Stimulated activated naive CD8-positive, alpha-beta T cell treated with anti-CD3 and anti-CD28 coated beads, Interleukin-15, Interleukin-2, amounts not matched to agents 100 ng/mL and 50 ng/mL, for 24 hours (primary cell): ENCODE data around the gene MAGI2.

Source experiments
- H3K27ac Mint-ChIP-seq: one replicate; pipeline ENCODE4 v1.8.0; 2021; ENCODE audit warnings: mild to moderate bottlenecking, mixed read lengths
- H3K27me3 Mint-ChIP-seq: one replicate; pipeline ENCODE4 v1.8.0; 2021; ENCODE audit warnings: mixed read lengths
- H3K36me3 Mint-ChIP-seq: one replicate; pipeline ENCODE4 v1.8.0; 2021; ENCODE audit warnings: low read depth, mixed read lengths
- H3K4me1 Mint-ChIP-seq: one replicate; pipeline ENCODE4 v1.8.0; 2021; ENCODE audit warnings: low read depth, mixed read lengths
- H3K4me3 Mint-ChIP-seq: one replicate; pipeline ENCODE4 v1.8.0; 2021; ENCODE audit warnings: mild to moderate bottlenecking, mixed read lengths
- H3K9me3 Mint-ChIP-seq: one replicate; pipeline ENCODE4 v1.8.0; 2021; ENCODE audit warnings: mixed read lengths

The MAGI2 gene

DNA sequence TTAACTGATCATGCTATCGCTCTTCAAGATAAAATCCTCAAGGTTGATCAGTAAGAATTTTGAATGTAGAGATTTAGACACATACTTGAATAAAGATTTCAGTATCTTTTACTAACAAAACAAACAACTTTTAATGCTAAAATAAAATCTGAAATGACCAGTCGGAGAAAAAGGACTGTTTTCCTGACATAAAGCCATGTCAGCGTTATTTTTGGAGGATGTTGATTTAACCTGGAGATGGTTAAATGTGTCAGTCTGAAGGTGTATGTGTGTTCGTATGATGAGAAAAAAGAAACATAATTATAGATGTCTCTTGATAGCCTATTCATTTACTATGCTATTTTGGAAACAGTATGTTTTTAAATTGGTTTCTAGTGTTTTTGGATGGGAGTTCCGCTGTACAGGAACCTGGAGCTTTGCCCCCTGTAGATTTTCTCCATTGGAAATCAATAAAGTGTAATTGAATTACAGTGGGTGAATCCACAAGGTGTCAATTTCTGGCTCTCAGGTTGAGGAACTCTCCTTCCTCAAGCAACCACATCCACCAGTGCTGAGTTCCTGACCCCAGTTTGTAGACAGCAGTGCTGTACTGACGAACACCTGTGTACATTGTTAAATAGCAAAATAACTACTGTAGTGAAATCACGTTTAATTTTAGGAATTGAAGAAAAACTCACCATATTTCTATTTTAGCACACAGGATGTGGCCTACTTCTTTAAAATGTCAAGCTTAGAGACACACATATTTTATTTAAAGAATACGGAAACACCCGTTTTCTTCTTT lies 670.1 kb downstream of the MAGI2 start:
- H3K9me3 Mint-ChIP-seq = peaks cover 4% of the 10 kb centered on the region
- no peak overlapping the region for H3K4me3 Mint-ChIP-seq
- no peaks in the 10 kb centered on the region for H3K36me3 Mint-ChIP-seq
- H3K27ac Mint-ChIP-seq = no peak overlapping the region
- no peaks in the 10 kb centered on the region for H3K4me1 Mint-ChIP-seq
- H3K27me3 Mint-ChIP-seq = no peaks in the 10 kb centered on the region

DNA sequence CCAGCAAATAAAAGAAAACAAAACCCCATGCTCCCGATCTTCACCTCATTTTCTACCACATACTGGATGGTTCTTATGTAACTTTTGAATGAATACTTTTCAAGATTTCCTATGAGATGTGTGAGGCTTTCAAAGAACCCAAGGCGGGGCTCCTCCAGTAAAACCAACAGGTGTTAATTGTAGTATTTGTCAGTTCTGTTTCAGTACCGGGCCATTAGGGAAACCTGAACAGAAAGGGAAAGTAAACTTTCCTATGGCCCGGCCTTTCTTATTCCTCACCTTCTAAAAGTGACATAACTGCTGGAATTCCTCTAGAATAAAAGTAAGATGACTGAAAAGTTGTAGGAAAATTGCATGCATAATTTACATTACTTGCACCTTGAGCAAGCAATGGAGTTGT lies 672.9 kb downstream of the MAGI2 start:
- H3K36me3 Mint-ChIP-seq = no peaks in the 10 kb centered on the region
- no peak overlapping the region for H3K27ac Mint-ChIP-seq
- no peaks in the 10 kb centered on the region for H3K4me1 Mint-ChIP-seq
- no peak overlapping the region for H3K4me3 Mint-ChIP-seq
- H3K27me3 Mint-ChIP-seq = no peaks in the 10 kb centered on the region
- H3K9me3 Mint-ChIP-seq = peaks cover 4% of the 10 kb centered on the region

DNA sequence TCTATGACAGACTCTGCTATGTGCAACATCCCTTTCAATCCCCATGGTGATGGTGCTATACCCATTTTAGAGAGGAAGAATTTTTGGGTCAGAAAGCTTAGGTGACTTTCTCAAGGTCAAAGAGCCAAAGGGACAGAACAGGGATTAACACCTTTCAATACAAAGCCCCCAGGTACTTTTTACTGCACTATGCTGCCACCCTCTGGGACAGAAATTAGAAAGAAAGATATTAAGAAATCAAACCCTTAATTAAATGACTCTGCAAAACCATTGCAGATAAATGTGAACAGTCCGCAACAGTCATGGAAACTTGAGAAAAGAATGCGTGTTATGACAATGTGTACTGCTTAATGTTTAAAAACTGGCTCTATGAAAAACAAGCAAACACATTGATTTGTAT lies 673.7 kb downstream of the MAGI2 start:
- Mint-ChIP-seq H3K4me1 (no peaks in the 10 kb centered on the region), H3K36me3 (no peaks in the 10 kb centered on the region), H3K27me3 (no peaks in the 10 kb centered on the region), H3K27ac (no peak overlapping the region), H3K4me3 (no peak overlapping the region), H3K9me3 (peaks cover 4% of the 10 kb centered on the region)

DNA sequence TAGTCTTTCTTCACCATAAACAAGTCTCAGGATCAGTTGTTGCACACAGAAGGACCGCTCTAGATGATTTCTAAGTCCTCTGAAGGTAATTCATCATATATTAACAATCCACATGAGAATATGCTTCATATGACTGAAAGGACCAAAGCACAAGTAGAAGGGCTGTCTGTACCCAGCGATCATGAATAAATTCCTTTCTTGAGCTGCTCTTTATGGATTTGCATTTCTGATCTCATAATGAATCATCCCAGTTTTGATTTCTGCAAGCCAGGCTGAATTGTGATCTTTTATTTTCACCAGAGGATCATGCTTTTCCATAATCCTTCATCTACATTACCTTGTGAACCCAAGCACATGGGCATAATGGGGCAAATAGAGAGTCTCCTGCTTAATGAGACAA lies 675.6 kb downstream of the MAGI2 start:
- Mint-ChIP-seq H3K36me3 (no peaks in the 10 kb centered on the region), H3K4me3 (no peak overlapping the region), H3K4me1 (no peaks in the 10 kb centered on the region), H3K9me3 (peaks cover 4% of the 10 kb centered on the region), H3K27ac (no peak overlapping the region), H3K27me3 (no peaks in the 10 kb centered on the region)

DNA sequence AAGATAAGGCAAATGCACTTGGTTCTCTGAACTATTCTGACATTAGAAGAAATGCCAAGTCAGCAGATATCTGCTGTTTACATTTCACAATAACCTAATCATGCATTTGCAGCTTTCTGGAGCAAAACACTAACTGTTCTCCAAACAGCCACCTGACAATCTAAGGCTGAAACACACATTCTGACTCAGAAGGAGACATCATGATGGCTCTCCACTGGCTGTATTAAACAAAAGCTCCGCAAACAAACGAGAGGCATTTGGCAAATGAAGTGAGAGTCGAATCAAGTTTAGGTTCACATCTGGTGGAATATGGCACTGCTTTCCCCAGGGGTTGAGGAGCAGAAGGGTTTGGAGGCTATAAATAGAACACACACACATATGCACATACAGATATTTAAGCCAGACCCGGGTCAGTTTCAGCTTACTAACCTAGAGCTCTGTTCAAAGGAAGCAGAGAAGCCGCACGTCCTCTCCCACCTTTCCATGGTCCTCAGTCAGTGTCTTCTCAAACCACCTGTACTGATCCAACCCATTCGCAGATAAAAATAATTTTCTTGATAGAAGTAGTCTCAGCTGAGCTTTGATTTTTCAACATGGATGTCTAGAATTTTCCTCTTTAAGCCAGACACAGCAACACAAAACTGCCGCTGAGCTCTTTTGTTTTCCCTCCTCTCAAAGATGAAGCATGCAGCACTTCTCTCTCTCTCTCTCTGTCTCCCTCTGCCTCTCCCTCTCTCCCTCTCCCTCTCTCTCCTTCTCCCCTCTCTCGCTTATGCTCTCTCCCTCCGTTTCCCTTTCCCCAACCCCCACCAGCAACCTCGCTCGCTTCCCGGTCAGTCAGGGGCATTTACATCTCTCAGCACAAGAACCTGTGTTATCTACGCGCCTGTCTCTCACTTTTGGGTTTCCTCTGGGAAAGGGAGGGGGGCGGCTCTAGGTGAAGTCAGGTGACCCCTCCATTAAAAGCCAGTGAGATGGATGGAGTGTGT lies 682.8 kb downstream of the MAGI2 start:
- no peaks in the 10 kb centered on the region for H3K4me1 Mint-ChIP-seq
- no peaks in the 10 kb centered on the region for H3K36me3 Mint-ChIP-seq
- no peaks in the 10 kb centered on the region for H3K9me3 Mint-ChIP-seq
- no peak overlapping the region for H3K4me3 Mint-ChIP-seq
- H3K27ac Mint-ChIP-seq = no peak overlapping the region
- H3K27me3 Mint-ChIP-seq = peaks cover 16% of the 10 kb centered on the region

DNA sequence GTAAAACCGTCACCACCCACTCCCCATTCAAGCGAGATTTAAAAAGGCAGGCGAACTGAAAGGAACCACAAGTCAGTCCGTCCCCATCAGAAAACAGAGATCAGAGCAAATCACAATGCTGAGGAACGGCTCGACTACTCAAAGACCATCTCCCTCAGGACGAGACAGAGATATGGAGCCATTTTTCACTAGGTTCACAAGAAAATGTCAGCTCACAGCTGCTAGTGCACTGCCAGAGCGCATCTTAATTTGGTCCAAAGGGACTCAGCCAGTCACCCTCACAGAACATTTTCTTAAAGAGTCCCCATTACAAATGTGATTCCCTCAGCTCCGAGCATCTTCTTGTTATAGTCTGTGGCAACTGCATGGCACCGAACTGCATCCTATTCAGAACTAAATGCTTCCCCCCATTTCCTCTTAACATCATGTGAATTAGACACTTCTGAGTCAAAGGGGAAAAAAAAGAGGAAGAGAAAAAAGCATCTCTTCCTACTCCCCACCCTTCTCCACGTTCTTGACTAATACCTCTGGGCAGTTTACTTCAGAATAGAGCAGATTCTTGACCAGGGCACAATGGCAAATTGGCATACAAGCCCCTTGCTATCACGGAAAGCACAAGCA lies 683.9 kb downstream of the MAGI2 start:
- Mint-ChIP-seq H3K27ac (no peak overlapping the region), H3K4me1 (no peaks in the 10 kb centered on the region), H3K27me3 (peaks cover 16% of the 10 kb centered on the region), H3K4me3 (no peak overlapping the region), H3K36me3 (no peaks in the 10 kb centered on the region), H3K9me3 (no peaks in the 10 kb centered on the region)

DNA sequence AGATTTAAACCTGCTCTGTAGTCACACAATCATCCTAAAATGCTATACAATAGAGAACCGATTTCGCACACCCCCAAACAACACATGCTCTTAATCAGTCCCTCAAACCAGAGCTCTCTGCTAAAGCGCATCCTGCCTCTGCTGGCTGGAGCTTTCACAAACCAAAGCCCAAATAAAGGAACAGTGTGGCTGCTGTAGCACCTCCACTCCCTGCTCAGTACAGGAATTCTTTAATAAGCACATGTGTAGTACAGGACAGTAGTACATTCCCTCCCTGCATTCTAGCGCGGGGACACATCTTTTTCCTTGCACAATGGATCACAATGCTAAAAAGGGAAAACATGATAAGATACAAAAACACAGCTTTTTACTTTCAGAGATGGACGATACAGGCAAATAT lies 684.6 kb downstream of the MAGI2 start:
- Mint-ChIP-seq H3K9me3 (no peaks in the 10 kb centered on the region), H3K27ac (no peak overlapping the region), H3K36me3 (no peaks in the 10 kb centered on the region), H3K27me3 (peaks cover 16% of the 10 kb centered on the region), H3K4me3 (no peak overlapping the region), H3K4me1 (no peaks in the 10 kb centered on the region)

DNA sequence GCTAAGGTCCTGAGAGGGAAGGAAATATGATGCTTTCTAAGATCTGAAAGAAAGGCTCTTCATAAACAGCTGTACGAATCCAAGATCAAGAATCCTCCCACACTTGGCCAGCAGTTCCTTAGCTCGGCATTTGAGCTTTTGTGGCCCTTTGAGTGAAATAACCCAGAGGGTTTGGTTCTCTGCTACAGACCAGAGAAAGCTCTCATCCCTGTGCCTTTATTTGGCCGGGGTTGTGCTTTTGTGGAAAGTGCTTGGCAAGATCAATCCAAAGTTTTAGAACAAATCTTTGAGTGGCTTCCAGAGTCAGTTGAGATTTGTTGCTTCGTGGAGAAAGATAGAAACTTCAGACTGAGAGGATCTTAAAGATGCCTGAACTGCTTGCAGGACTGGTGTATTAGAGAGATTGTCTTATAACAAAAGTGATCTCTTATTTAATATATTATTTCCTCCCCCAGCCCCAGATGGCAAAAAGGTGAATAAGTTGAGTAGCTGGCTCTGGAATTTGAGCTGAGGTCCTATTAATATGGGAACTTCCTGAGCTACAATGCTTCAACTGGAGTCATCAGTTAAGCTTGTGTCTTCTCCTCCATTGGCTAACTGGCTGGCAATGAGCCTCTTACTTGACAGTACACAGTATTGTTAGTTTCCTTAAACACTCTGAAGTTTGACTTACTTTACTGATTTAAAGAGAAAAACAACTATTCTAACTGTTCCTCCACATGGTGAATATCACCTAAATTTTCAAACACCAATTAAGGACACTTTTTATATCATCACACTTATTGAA lies 687.3 kb downstream of the MAGI2 start:
- no peak overlapping the region for H3K27ac Mint-ChIP-seq
- H3K4me1 Mint-ChIP-seq = no peaks in the 10 kb centered on the region
- H3K27me3 Mint-ChIP-seq = peaks cover 8% of the 10 kb centered on the region
- H3K4me3 Mint-ChIP-seq = no peak overlapping the region
- no peaks in the 10 kb centered on the region for H3K36me3 Mint-ChIP-seq
- no peaks in the 10 kb centered on the region for H3K9me3 Mint-ChIP-seq

DNA sequence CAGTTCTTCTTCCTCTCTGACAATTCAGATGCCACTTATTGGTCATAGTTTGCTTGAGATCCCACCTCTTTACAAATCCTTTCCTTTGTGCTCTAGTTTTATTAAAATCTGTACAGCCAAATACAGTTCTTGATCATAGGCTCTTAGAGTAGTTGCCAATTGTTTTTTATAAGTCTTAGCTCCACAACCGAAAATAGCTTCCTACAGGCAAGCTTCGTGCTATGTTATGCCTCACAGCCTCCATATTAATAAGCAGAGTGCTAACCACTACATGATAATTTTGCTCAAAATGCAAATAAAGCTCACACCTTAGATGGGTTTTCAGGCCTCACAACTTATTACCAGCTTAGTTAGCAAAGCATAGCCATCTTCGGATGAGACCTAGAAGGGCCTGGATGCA lies 688.9 kb downstream of the MAGI2 start:
- no peaks in the 10 kb centered on the region for H3K9me3 Mint-ChIP-seq
- H3K27ac Mint-ChIP-seq = no peak overlapping the region
- no peaks in the 10 kb centered on the region for H3K4me1 Mint-ChIP-seq
- no peaks in the 10 kb centered on the region for H3K27me3 Mint-ChIP-seq
- no peak overlapping the region for H3K4me3 Mint-ChIP-seq
- no peaks in the 10 kb centered on the region for H3K36me3 Mint-ChIP-seq

DNA sequence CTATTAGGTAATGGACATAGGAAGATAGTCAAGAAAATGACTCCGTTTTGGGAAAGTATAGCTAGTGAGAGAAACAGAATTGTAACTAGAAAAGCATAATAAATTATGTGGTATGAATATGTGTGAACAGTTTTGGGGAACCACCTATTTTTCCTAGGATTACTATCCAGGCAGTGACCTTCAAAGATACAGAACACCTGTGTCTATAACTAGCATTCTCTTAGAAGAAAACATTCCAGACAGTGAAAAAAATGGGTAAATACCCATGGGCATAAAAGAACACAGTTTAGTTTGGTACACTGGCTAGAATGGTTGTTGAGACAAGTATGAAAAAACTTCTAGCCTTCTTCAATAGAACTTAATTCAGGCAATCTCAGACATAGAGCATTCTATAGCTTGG lies 690.8 kb downstream of the MAGI2 start:
- no peaks in the 10 kb centered on the region for H3K4me1 Mint-ChIP-seq
- H3K9me3 Mint-ChIP-seq = peaks cover 2% of the 10 kb centered on the region
- H3K27me3 Mint-ChIP-seq = no peaks in the 10 kb centered on the region
- H3K36me3 Mint-ChIP-seq = no peaks in the 10 kb centered on the region
- no peak overlapping the region for H3K27ac Mint-ChIP-seq
- H3K4me3 Mint-ChIP-seq = no peak overlapping the region

DNA sequence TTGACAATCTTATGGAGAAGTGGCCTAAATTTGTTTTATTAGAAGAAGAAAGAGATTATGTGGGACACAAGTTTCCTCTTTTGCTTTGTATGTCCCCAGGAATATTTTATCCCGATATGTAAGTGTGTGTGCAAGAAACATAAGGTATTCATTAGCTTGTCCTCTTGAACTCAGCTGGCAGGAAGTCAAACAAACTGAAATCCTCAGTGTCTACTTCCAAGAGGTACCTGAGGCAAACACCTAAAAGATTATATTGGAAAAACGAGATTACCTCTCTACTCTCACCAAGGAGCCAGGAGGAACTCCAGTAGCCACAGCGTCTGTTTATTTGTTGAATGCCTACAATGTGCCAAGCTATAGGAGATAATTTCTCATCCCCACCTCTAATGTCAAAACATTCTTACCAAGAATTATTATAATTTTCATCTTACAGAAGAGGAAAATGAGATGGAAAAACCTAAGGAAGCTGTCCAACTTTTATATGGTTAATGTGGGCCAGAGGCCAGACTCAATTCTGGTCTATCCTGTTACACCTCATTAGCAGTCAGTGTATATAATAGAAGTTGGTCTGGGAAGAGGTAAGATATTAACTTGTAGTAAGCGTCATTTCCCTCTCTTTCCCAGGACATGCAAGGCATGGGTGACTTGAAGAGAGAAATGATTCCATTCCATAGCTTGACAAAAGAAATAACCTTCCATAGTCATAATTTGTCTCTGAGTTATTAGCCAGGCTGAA lies 692.7 kb downstream of the MAGI2 start:
- peaks cover 5% of the 10 kb centered on the region for H3K9me3 Mint-ChIP-seq
- no peaks in the 10 kb centered on the region for H3K36me3 Mint-ChIP-seq
- H3K4me1 Mint-ChIP-seq = no peaks in the 10 kb centered on the region
- no peaks in the 10 kb centered on the region for H3K27me3 Mint-ChIP-seq
- no peak overlapping the region for H3K27ac Mint-ChIP-seq
- no peak overlapping the region for H3K4me3 Mint-ChIP-seq

DNA sequence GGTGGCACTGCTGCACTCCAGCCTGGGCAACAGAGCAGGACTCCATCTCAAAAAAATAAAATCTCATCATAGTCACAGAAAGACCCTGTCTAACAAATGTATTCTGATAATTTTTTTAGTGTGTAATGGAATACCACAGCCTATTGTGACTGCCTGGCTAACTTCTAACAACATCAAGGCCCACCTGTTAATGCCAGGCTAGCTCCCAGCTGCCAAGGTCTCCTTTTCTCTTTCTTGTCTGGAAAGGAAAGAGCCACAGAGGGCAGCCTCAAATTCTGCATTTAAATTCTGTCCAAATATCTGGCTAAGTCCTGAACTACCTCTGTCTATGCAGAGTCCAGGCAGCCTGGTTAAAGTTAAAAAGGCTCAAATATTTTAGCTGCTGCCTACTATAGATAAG lies 700.9 kb downstream of the MAGI2 start:
- Mint-ChIP-seq H3K27me3 (no peaks in the 10 kb centered on the region), H3K4me3 (no peak overlapping the region), H3K36me3 (no peaks in the 10 kb centered on the region), H3K27ac (no peak overlapping the region), H3K9me3 (peaks cover 2% of the 10 kb centered on the region), H3K4me1 (no peaks in the 10 kb centered on the region)

DNA sequence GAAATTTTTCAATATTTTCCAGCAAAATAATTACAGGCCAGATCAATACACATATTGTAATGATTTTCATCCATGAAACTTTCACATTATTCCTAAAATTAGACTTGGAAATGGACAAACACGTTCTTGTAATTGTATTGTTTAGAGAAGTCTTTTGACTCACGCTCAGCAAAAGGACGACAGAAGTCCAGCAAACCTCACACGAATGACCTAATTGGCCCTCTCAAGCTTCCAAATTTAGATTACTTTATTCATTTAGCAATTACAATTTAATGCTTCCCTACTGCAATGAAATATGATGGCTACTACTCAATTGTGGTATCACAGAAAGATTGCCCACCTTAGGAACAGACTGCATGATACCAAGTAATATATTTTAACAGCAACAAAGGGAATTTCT lies 702.2 kb downstream of the MAGI2 start:
- Mint-ChIP-seq H3K4me1 (no peaks in the 10 kb centered on the region), H3K27me3 (no peaks in the 10 kb centered on the region), H3K36me3 (no peaks in the 10 kb centered on the region), H3K27ac (no peak overlapping the region), H3K4me3 (no peak overlapping the region), H3K9me3 (no peaks in the 10 kb centered on the region)
